PC-9 (cell line): ENCODE measurements around the gene LHCGR. TPM values are rescaled to one million over a fixed set of nuclear protein-coding genes. Genes with fewer than 3 reads are reported as not detected.

Experiments used
- BruUV-seq: library from RNA; stranded (reverse); fragments of 400-500 nt; replicated peaks from 2 replicates; lab custom pipeline; 2021; lab: Mats Ljungman, UMichigan
- CTCF ChIA-PET: fragments of 300-600 bp; sonication (Branson Sonifier 250); formaldehyde crosslinking; loops from one replicate; lab custom pipeline; 2022; ENCODE audit warnings: antibody characterized with exemption; lab: Charles Lee
- POLR2A ChIA-PET: fragments of 300-600 bp; sonication (Branson Sonifier 250); formaldehyde crosslinking; loops from one replicate; lab custom pipeline; 2022; ENCODE audit warnings: antibody characterized with exemption; ENCODE audit not compliant: unreplicated experiment; lab: Charles Lee
- DNase-seq, 2 experiments: peaks; one replicate each; pipeline versions ENCODE4 v3.0.0 to v3.0.0-alpha.2; 2015 to 2022; ENCODE audit warnings: mixed read lengths in 1 of 2
- H2AFZ ChIP-seq: fragments of 200-600 bp; sonication (generic); 2 replicates; pipeline ENCODE4 v1.8.1; 2017; ENCODE audit warnings: antibody characterized with exemption
- H3F3A ChIP-seq: fragments of 200-600 bp; sonication (generic); 2 replicates; pipeline ENCODE4 v1.8.1; 2017; ENCODE audit warnings: antibody characterized with exemption, mild to moderate bottlenecking, low read depth; ENCODE audit not compliant: insufficient read depth
- H3K27ac ChIP-seq: fragments of 200-600 bp; sonication (generic); 2 replicates; pipeline ENCODE4 v1.6.1; 2016; ENCODE audit warnings: mixed run types
- H3K27me3 ChIP-seq: fragments of 200-600 bp; sonication (generic); 2 replicates; pipeline ENCODE4 v1.6.1; 2016; ENCODE audit warnings: low read depth, mixed run types; ENCODE audit not compliant: insufficient read depth
- H3K36me3 ChIP-seq: fragments of 200-600 bp; sonication (generic); 2 replicates; pipeline ENCODE4 v1.6.1; 2016; ENCODE audit warnings: low read depth, mixed run types
- H3K4me1 ChIP-seq: fragments of 200-600 bp; sonication (generic); replicated peaks from 2 replicates; pipeline ENCODE4 v1.6.1; 2016; ENCODE audit warnings: mixed run types; ENCODE audit not compliant: insufficient read depth
- H3K4me2 ChIP-seq: fragments of 200-600 bp; sonication (generic); 2 replicates; pipeline ENCODE4 v1.6.1; 2017; ENCODE audit warnings: mixed run types
- H3K4me3 ChIP-seq: fragments of 200-600 bp; sonication (generic); 2 replicates; pipeline ENCODE4 v1.6.1; 2016; ENCODE audit warnings: mixed run types
- H3K79me2 ChIP-seq: fragments of 200-600 bp; sonication (generic); 2 replicates; pipeline ENCODE4 v1.6.1; 2017; ENCODE audit warnings: low read depth, mixed run types
- H3K9me2 ChIP-seq: fragments of 200-600 bp; sonication (generic); 2 replicates; pipeline ENCODE4 v1.8.1; 2017; ENCODE audit warnings: mild to moderate bottlenecking; ENCODE audit not compliant: insufficient read depth
- H3K9me3 ChIP-seq: fragments of 200-600 bp; sonication (generic); 2 replicates; pipeline ENCODE4 v1.8.1; 2016; ENCODE audit warnings: low read depth; ENCODE audit not compliant: insufficient read depth
- H4K20me1 ChIP-seq: fragments of 200-600 bp; sonication (generic); 2 replicates; pipeline ENCODE4 v1.8.1; 2017; ENCODE audit not compliant: insufficient read depth
- CTCF ChIP-seq: fragments of 200-600 bp; sonication (generic); conservative IDR thresholded peaks from 2 replicates; pipeline ENCODE4 v1.6.1; 2017; ENCODE audit warnings: mixed run types, antibody characterized with exemption, mild to moderate bottlenecking, moderate library complexity
- EZH2 ChIP-seq: fragments of 200-600 bp; sonication (generic); IDR thresholded peaks from 2 replicates; pipeline ENCODE4 v1.8.0; 2017; ENCODE audit warnings: antibody characterized with exemption, low read depth
- intact Hi-C: fragments of 100-400 bp; cut with micrococcal nuclease; formaldehyde crosslinking; loops from one replicate; pipeline ENCODE4 v1.10.0; 2022; ENCODE audit not compliant: unreplicated experiment
- total RNA-seq: library from RNA; stranded (reverse); gene quantifications from 2 replicates; pipeline ENCODE4 v1.2.3, GENCODE V29; 2021

LHCGR gene
- total RNA-seq, 1 experiment from 2014 or later = not detected

- no peak overlapping the region for H3K4me3 ChIP-seq
- DNase-seq = no peak
- intact Hi-C loops = no loop called here
- CTCF ChIA-PET = no interaction called here
- H3K36me3 ChIP-seq = no peaks in the 10 kb centered on the region
- H3K9me3 ChIP-seq = no peaks in the 10 kb centered on the region
- BruUV-seq = no TSS peak
- H3K9me2 ChIP-seq = no peaks in the 10 kb centered on the region
- no peaks in the 10 kb centered on the region for H3F3A ChIP-seq
- POLR2A ChIA-PET = interaction anchor here (0.6 kb wide), 1 partner anchor 12 kb away, joined by 5 read pairs; no protein-coding TSS in a partner anchor
- no peaks in the 10 kb centered on the region for H4K20me1 ChIP-seq
- H3K4me2 ChIP-seq = no peak overlapping the region
- peaks cover 12% of the 10 kb centered on the region; the same call in 1 of the 2 replicates for H3K27me3 ChIP-seq
- no peaks in the 10 kb centered on the region for H3K4me1 ChIP-seq
- no peak overlapping the region for H3K27ac ChIP-seq
- H2AFZ ChIP-seq = no peak overlapping the region
- TF ChIP-seq EZH2 (no peak), CTCF (no peak)
- H3K79me2 ChIP-seq = no peaks in the 10 kb centered on the region
These were observed 63.4 kb downstream of the LHCGR start for GRCh38 chr2:48691935-48692691.

GRCh38 chr2:48685126-48685525 is 70.4 kb downstream of the LHCGR start:
- peaks cover 6% of the 10 kb centered on the region; the same call in 1 of the 2 replicates for H3K27me3 ChIP-seq
- CTCF ChIA-PET = no interaction called here

GRCh38 chr2:48677450-48677849 is 78.1 kb downstream of the LHCGR start:
- no peak for TF ChIP-seq EZH2
- TF ChIP-seq CTCF = no peak
- Histone ChIP-seq H3K79me2 (no peaks in the 10 kb centered on the region), H3K27ac (no peak overlapping the region), H2AFZ (no peak overlapping the region), H3K4me3 (no peak overlapping the region), H3K36me3 (no peaks in the 10 kb centered on the region), H3K9me2 (no peaks in the 10 kb centered on the region), H3K4me2 (no peak overlapping the region), H3K27me3 (no peaks in the 10 kb centered on the region), H3K9me3 (no peaks in the 10 kb centered on the region), H4K20me1 (no peaks in the 10 kb centered on the region), H3K4me1 (no peaks in the 10 kb centered on the region), H3F3A (no peaks in the 10 kb centered on the region)
- ChIA-PET POLR2A (no interaction called here), CTCF (no interaction called here)
- BruUV-seq = no TSS peak
- DNase-seq = no peak
- intact Hi-C loops = no loop called here

More at GRCh38 chr2:48685126-48685525, 70.4 kb downstream of the LHCGR start:
- Histone ChIP-seq H3K4me1 (no peaks in the 10 kb centered on the region), H3F3A (no peaks in the 10 kb centered on the region), H3K9me3 (no peaks in the 10 kb centered on the region), H3K36me3 (no peaks in the 10 kb centered on the region), H3K9me2 (no peaks in the 10 kb centered on the region), H3K4me3 (no peak overlapping the region), H3K4me2 (no peak overlapping the region), H3K27ac (no peak overlapping the region), H4K20me1 (no peaks in the 10 kb centered on the region), H3K79me2 (no peaks in the 10 kb centered on the region), H2AFZ (no peak overlapping the region)
- POLR2A ChIA-PET = no interaction called here
- DNase-seq = no peak
- BruUV-seq = no TSS peak
- intact Hi-C loops = no loop called here
- no peak for TF ChIP-seq CTCF
- TF ChIP-seq EZH2 = no peak
